Caco-2 (cell line): ENCODE measurements around the gene OGFOD3. TPM values are rescaled to one million over a fixed set of nuclear protein-coding genes. Genes with fewer than 3 reads are reported as not detected.

Experiments
- BruUV-seq: library from RNA; stranded (reverse); fragments of 400-500 nt; replicated peaks from 2 replicates; lab custom pipeline; 2021; lab: Mats Ljungman, UMichigan
- CTCF ChIA-PET: fragments of 300-600 bp; sonication (Branson Sonifier 250); formaldehyde crosslinking; loops from one replicate; lab custom pipeline; 2022; ENCODE audit warnings: antibody characterized with exemption; lab: Charles Lee
- POLR2A ChIA-PET: fragments of 300-600 bp; sonication (Branson Sonifier 250); formaldehyde crosslinking; loops from one replicate; lab custom pipeline; 2022; ENCODE audit warnings: antibody characterized with exemption; lab: Charles Lee
- DNase-seq, 2 experiments: peaks; one replicate each; pipeline versions ENCODE4 v3.0.0 to v3.0.0-alpha.2; 2020 to 2022
- H3K27me3 ChIP-seq: replicated peaks from 2 replicates; pipeline ENCODE4 v1.6.0; 2011; ENCODE audit warnings: low read length; ENCODE audit not compliant: control insufficient read depth, insufficient read depth
- H3K36me3 ChIP-seq: 2 replicates; pipeline ENCODE4 v1.5.1; 2011; ENCODE audit warnings: low read length; ENCODE audit not compliant: control insufficient read depth, insufficient read depth
- H3K4me1 ChIP-seq: fragments of 250-450 bp; sonication (Bioruptor Pico); 2 replicates; pipeline ENCODE4 v1.5.1; 2020; ENCODE audit warnings: mild to moderate bottlenecking
- H3K4me3 ChIP-seq: 2 replicates; pipeline ENCODE4 v1.5.1; 2011; ENCODE audit warnings: low read depth, mild to moderate bottlenecking, control low read depth, low read length
- H3K9me3 ChIP-seq: fragments of 250-450 bp; sonication (Bioruptor Pico); 2 replicates; pipeline ENCODE4 v1.5.1; 2020; ENCODE audit warnings: mild to moderate bottlenecking, moderate library complexity
- H3K27ac Mint-ChIP-seq: one replicate; pipeline ENCODE4 v1.8.0; 2022; ENCODE audit warnings: mixed read lengths; ENCODE audit not compliant: unreplicated experiment
- H3K27me3 Mint-ChIP-seq: one replicate; pipeline ENCODE4 v1.8.0; 2022; ENCODE audit warnings: mixed read lengths; ENCODE audit not compliant: insufficient read depth, unreplicated experiment
- H3K36me3 Mint-ChIP-seq: one replicate; pipeline ENCODE4 v1.8.0; 2022; ENCODE audit warnings: mild to moderate bottlenecking, mixed read lengths; ENCODE audit not compliant: insufficient read depth, unreplicated experiment
- H3K4me1 Mint-ChIP-seq: one replicate; pipeline ENCODE4 v1.8.0; 2022; ENCODE audit warnings: low read depth, mixed read lengths; ENCODE audit not compliant: unreplicated experiment
- H3K4me3 Mint-ChIP-seq: one replicate; pipeline ENCODE4 v1.8.0; 2022; ENCODE audit warnings: mild to moderate bottlenecking, moderate library complexity, mixed read lengths; ENCODE audit not compliant: unreplicated experiment
- H3K9me3 Mint-ChIP-seq: one replicate; pipeline ENCODE4 v1.8.0; 2022; ENCODE audit warnings: mixed read lengths; ENCODE audit not compliant: unreplicated experiment
- CTCF ChIP-seq, 2 experiments: fragments of 200-600 bp in 1 of 2; IDR thresholded peaks; 1 replicate in 1 of 2; 2 replicates in 1 of 2; pipeline versions ENCODE4 v1.5.1 to v1.8.0; 2011 to 2022; ENCODE audit warnings: antibody characterized with exemption in 1 of 2, control low read depth in 1 of 2, inconsistent platforms in 1 of 2, low read depth in 1 of 2, low read length in 1 of 2, mild to moderate bottlenecking in 1 of 2, moderate library complexity in 1 of 2; ENCODE audit not compliant: insufficient read depth in 1 of 2, severe bottlenecking in 1 of 2, unreplicated experiment in 1 of 2
- intact Hi-C: fragments of 100-400 bp; cut with micrococcal nuclease; formaldehyde crosslinking; loops from one replicate; pipeline ENCODE4 v1.10.0; 2022; ENCODE audit not compliant: unreplicated experiment
- total RNA-seq: library from RNA; stranded (reverse); gene quantifications from 2 replicates; pipeline ENCODE4 v1.2.3, GENCODE V29; 2022

The OGFOD3 gene
- total RNA-seq, 1 experiment from 2014 or later, result 51.2 TPM

- no peak overlapping the region for H3K4me3 ChIP-seq
- Mint-ChIP-seq H3K4me1 (no peaks in the 10 kb centered on the region), H3K36me3 (peaks cover 14% of the 10 kb centered on the region), H3K27me3 (no peaks in the 10 kb centered on the region), H3K9me3 (no peaks in the 10 kb centered on the region), H3K27ac (no peak overlapping the region), H3K4me3 (no peak overlapping the region)
- no peaks in the 10 kb centered on the region for H3K9me3 ChIP-seq
- CTCF ChIA-PET, result no interaction called here
- DNase-seq, result no peak
- H3K4me1 ChIP-seq, result no peaks in the 10 kb centered on the region
- H3K36me3 ChIP-seq, result no peaks in the 10 kb centered on the region
- POLR2A ChIA-PET, result no interaction called here
- intact Hi-C loops, result no loop called here
- TF ChIP-seq CTCF (IDR thresholded peaks at IDR 0.05; ENCODE audit: insufficient read depth in 1 of 2, low read depth in 1 of 2, low read length in 1 of 2, severe bottlenecking in 1 of 2, unreplicated experiment in 1 of 2), result no peak
- H3K27me3 ChIP-seq, result no peaks in the 10 kb centered on the region
- no TSS peak for BruUV-seq
These were observed 10.2 kb upstream of the OGFOD3 start for GRCh38 chr17:82428546-82428945.

- Mint-ChIP-seq H3K4me3 (no peak overlapping the region), H3K4me1 (no peaks in the 10 kb centered on the region), H3K27me3 (no peaks in the 10 kb centered on the region), H3K36me3 (peaks cover 35% of the 10 kb centered on the region), H3K9me3 (peaks cover 16% of the 10 kb centered on the region), H3K27ac (no peak overlapping the region)
- ChIA-PET CTCF (interaction anchor here (0.6 kb wide), 1 partner anchor 158 kb away, joined by 4 read pairs; no protein-coding TSS in a partner anchor), POLR2A (no interaction called here)
- Histone ChIP-seq H3K4me3 (no peak overlapping the region), H3K9me3 (peaks cover 13% of the 10 kb centered on the region; the same call in 1 of the 2 replicates), H3K27me3 (no peaks in the 10 kb centered on the region), H3K4me1 (no peaks in the 10 kb centered on the region), H3K36me3 (peaks cover 3% of the 10 kb centered on the region; the same call in 1 of the 2 replicates)
- no peak for TF ChIP-seq CTCF (IDR thresholded peaks at IDR 0.05; ENCODE audit: insufficient read depth in 1 of 2, low read depth in 1 of 2, low read length in 1 of 2, severe bottlenecking in 1 of 2, unreplicated experiment in 1 of 2)
- BruUV-seq, result no TSS peak
- DNase-seq, result no peak
- intact Hi-C loops, result no loop called here
These were observed 6.4 kb upstream of the OGFOD3 start for GRCh38 chr17:82424863-82425159.

DNA sequence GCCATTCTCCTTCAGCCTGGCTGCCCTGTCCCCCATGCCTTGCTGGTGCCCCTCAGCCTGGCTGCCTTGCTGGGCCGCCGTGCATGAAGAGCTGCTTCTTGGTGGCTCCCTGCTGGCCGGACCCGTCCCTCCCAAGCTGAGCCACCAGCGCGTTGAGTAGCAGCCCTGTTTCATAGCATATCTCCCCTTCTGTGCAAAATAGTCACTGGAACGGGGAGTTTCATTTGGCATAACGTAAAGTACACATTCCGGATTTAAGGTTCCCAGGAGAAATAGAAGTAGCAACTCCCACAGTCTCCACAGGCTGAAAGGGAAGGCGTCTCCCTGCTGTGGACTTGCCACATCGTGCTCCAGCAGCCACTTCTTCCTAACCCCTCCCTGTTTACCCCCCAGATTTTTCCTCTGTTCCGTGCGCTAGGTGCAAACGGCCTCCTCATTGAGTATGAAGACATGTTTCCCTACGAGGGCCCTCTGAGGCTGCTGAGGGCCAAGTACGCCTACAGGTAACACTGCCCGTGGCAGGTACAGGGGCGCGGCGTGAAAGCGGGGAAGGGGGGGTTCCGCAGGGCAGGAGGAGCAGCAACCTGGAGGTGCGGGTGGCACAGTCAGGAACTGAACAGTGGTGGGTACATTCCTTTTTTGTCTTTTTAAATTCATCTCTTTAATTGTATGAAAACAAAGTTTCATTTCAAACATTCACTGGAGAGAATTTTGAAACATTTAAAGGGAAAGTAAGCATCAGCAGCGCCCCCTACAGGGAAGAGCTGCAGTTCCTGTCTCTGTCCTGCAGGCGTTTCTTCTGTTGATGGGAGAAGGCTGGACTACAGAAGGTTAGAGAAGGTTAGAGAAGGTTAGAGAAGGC, 5.8 kb upstream of the OGFOD3 start:
- Mint-ChIP-seq H3K4me1 (no peaks in the 10 kb centered on the region), H3K36me3 (peaks cover 35% of the 10 kb centered on the region), H3K9me3 (peaks cover 16% of the 10 kb centered on the region), H3K27me3 (no peaks in the 10 kb centered on the region), H3K27ac (no peak overlapping the region), H3K4me3 (no peak overlapping the region)
- H3K4me3 ChIP-seq, result no peak overlapping the region
- H3K36me3 ChIP-seq, result peaks cover 3% of the 10 kb centered on the region; the same call in 1 of the 2 replicates
- H3K27me3 ChIP-seq, result no peaks in the 10 kb centered on the region
- peaks cover 13% of the 10 kb centered on the region; the same call in 1 of the 2 replicates for H3K9me3 ChIP-seq
- POLR2A ChIA-PET, result no interaction called here
- CTCF ChIA-PET, result interaction anchor here (0.6 kb wide), 2 partner anchors 159 to 324 kb away, joined by 4 read pairs; no protein-coding TSS in a partner anchor
- intact Hi-C loops, result no loop called here
- BruUV-seq, result no TSS peak
- DNase-seq, result peak in 1 of 2 experiments; percentile 35
- H3K4me1 ChIP-seq, result 0 out of 2 replicates have a peak, but pooled peaks cover 3% of the 10 kb centered on the region
- TF ChIP-seq CTCF (IDR thresholded peaks at IDR 0.05; ENCODE audit: insufficient read depth in 1 of 2, low read depth in 1 of 2, low read length in 1 of 2, severe bottlenecking in 1 of 2, unreplicated experiment in 1 of 2), result peak; percentile 56 to 59
